HG03159 (cell line): ENCODE data around the gene FMO2.

ENCODE experiments used
- ATAC-seq: cut with Tn5 transposase; IDR thresholded peaks from one replicate; pipeline ENCODE4 v1.9.1; 2021; ENCODE audit warnings: mild to moderate bottlenecking, moderate library complexity; ENCODE audit not compliant: unreplicated experiment

The FMO2 gene

DNA sequence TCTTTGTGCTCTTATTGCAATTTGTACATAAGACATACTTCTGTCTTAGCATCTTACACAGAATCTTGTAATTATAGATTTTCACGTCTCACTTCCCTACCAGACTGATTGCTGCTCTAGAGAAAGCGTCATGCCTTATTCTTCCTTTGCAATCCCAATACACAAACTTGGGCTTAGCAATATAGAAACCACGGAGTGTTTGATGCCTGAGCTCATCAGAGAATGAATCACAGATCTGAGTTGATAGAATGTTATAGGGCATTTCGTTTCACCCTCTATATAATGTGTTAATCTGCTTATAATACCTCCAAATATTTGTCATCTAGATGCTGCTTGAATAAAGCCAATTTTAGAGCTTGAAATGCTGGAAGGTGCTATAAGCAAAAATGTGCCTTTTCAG, 69.8 kb downstream of the FMO2 start:
- no peak for ATAC-seq

DNA sequence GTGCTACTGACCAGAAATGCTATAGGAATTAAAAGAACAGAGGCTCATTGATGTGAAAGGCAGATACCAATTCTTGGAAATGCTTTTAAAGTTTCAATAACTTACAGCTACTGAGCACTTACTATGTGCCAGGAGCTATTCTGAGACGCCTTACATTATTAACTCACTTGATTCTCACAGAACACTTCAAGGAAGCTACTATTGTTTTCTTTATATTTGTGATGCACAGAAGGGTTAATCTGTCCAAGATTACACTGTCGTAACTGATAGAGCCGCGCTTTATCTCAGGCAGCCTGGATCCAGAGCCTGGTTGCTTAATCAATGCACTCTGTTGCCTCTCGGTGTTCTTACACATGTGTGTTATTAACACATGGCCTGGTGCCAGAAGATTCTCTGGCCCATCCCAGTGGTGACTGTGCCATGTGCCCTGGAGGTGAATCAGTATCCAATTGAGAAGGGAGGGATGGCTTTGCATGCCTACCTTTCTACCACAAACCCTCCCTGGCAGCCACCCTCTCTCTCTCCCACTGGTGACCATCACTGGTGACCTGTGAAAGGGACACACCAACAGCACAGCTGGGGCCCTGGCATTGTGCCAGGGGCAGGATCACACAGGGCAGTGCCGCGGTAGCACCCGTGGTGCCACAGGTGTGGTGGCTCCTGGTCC, 72.0 kb downstream of the FMO2 start:
- no peak for ATAC-seq

DNA sequence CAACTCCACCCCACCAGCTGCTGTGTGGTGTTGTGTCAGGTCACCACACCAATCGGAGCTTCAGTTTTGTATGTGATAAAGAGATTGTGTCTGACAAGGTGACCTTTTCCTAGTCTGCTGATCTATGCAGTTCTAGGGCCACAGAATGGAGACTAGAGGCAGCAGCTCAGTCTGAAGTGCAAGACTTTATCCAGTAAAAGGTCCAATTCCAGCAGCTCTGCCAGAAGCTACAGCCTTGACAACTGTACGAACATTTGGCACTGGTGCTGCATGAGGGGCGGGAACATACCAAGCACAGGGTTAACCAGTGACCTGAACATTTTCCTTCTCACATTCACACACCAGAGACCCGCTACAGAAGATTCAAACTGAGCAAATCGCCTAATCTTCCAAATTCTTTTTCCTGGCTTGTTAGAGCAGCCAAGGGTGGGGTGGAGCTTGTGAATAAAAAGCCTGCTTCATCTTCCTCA, 72.5 kb downstream of the FMO2 start:
- ATAC-seq, result no peak

DNA sequence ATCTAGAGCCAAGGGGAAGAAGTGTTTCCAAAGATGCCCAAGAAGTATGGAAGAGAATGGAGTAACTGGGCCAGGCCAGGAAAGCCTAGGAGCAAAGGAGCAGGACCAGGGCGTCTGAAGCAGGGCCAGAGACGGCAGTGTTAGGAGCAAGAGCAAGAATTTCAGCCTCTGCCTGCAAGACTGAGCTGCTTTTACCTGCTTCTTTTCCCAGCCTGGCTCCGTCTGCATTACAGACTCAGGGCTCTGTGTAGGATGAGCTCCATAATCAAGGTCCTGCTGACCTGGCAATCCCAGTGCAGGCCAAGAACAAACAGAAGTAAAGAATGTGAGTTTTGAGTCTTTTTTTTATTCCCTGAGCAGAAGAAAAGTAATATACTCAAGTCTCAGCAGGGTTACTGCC, 73.3 kb downstream of the FMO2 start:
- ATAC-seq, result no peak

DNA sequence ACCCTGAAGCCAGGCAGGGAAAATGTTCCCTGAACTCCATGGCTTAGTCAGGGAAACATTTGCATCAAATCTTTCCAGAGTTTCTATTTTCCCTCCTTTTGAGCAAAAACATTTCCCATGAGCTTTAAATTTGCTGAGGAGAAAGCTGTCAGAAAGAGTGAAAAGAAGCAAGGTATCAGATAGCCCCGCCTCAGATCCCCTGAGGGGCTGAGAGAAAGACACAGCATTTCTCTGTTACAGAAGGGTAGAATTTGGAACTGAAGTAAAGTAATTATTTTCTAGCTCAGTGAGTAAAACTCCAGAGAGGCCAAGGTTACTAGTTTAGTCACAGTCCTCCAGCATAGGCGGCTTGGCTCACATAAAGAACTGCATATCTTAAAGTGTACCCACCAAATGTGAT, 73.8 kb downstream of the FMO2 start:
- ATAC-seq, result no peak
